ENCODE measurements around the gene SSBP4.

GRCh38 chr19:18481505-18482222 lies 62.5 kb downstream of the SSBP4 start:
- no peak for TF ChIP-seq POLR2A (IDR thresholded peaks at IDR 0.05)
- TF ChIP-seq, protein P1, sequence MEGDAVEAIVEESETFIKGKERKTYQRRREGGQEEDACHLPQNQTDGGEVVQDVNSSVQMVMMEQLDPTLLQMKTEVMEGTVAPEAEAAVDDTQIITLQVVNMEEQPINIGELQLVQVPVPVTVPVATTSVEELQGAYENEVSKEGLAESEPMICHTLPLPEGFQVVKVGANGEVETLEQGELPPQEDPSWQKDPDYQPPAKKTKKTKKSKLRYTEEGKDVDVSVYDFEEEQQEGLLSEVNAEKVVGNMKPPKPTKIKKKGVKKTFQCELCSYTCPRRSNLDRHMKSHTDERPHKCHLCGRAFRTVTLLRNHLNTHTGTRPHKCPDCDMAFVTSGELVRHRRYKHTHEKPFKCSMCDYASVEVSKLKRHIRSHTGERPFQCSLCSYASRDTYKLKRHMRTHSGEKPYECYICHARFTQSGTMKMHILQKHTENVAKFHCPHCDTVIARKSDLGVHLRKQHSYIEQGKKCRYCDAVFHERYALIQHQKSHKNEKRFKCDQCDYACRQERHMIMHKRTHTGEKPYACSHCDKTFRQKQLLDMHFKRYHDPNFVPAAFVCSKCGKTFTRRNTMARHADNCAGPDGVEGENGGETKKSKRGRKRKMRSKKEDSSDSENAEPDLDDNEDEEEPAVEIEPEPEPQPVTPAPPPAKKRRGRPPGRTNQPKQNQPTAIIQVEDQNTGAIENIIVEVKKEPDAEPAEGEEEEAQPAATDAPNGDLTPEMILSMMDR (IDR thresholded peaks at IDR 0.05) = no peak
